Activated naive CD4-positive, alpha-beta T cell treated with anti-CD3 and anti-CD28 coated beads, Interleukin-2, amount 50 U/mL, for 72 hours (primary cell): ENCODE data around the gene ATP5ME. TPM values are rescaled to one million over a fixed set of nuclear protein-coding genes. Genes with fewer than 3 reads are reported as not detected.
A peak's percentile ranks its signal among the peaks of the same experiment; 100 is the strongest.
"Not testable (repeated sequence)": the region's sequence is repeated elsewhere in the genome, so short reads cannot be mapped to it uniquely, and the experiment has no call there.

Experiments used
- ATAC-seq, 2 donors: fragments of 150-1000 bp; cut with Tn5 transposase; 2 replicates each; pipeline ENCODE4 v1.10.0; 2021; ENCODE audit warnings: mild to moderate bottlenecking in 2 of 2, moderate library complexity in 2 of 2
- DNase-seq, 2 donors: peaks; one replicate each; pipeline ENCODE4 v3.0.0; 2021 to 2022; ENCODE audit warnings: low spot score in 2 of 2
- H3K27ac Mint-ChIP-seq, 2 donors: one replicate each; pipeline ENCODE4 v1.8.0; 2022; ENCODE audit warnings: mild to moderate bottlenecking in 2 of 2, mixed read lengths in 2 of 2
- H3K36me3 Mint-ChIP-seq, 2 donors: one replicate each; pipeline ENCODE4 v1.8.0; 2022; ENCODE audit warnings: mixed read lengths in 2 of 2
- H3K9me3 Mint-ChIP-seq, 2 donors: one replicate each; pipeline ENCODE4 v1.8.0; 2022; ENCODE audit warnings: mixed read lengths in 2 of 2
- total RNA-seq, 2 donors: library from RNA; stranded (reverse); gene quantifications; one replicate each; pipeline ENCODE4 v1.2.3, GENCODE V29; 2022

Gene ATP5ME
- total RNA-seq, 2 donors from 2014 or later: 131 to 221 TPM

GRCh38 chr4:680091-680490 is 6.0 kb upstream of the ATP5ME start:
- Mint-ChIP-seq H3K9me3 (no peaks in the 10 kb centered on the region), H3K36me3 (no peaks in the 10 kb centered on the region), H3K27ac (peak overlapping the region in 1 of 2 donors; percentile 40)
- ATAC-seq (no peak), DNase-seq (no peak)

GRCh38 chr4:679629-680028 is 5.6 kb upstream of the ATP5ME start:
- no peaks in the 10 kb centered on the region for H3K36me3 Mint-ChIP-seq
- H3K9me3 Mint-ChIP-seq: no peaks in the 10 kb centered on the region
- no peak overlapping the region for H3K27ac Mint-ChIP-seq
- ATAC-seq (no peak), DNase-seq (no peak)

- no peaks in the 10 kb centered on the region for H3K9me3 Mint-ChIP-seq
- no peaks in the 10 kb centered on the region for H3K36me3 Mint-ChIP-seq
- DNase-seq (no peak), ATAC-seq (no peak)
- H3K27ac Mint-ChIP-seq: no peak overlapping the region
These were observed 5.0 kb upstream of the ATP5ME start for GRCh38 chr4:679104-679481.

GRCh38 chr4:678331-679103 is 4.4 kb upstream of the ATP5ME start:
- no peaks in the 10 kb centered on the region for H3K9me3 Mint-ChIP-seq
- DNase-seq (no peak), ATAC-seq (no peak)
- H3K27ac Mint-ChIP-seq: no peak overlapping the region
- H3K36me3 Mint-ChIP-seq: peaks cover 1% of the 10 kb centered on the region in 2 donors

- Mint-ChIP-seq H3K36me3 (peaks cover 8 to 10% of the 10 kb centered on the region in 2 donors), H3K9me3 (no peaks in the 10 kb centered on the region), H3K27ac (no peak overlapping the region)
- DNase-seq: no peak
- no peak for ATAC-seq
These were observed 3.6 kb upstream of the ATP5ME start for GRCh38 chr4:677431-678293.

- no peak for ATAC-seq
- Mint-ChIP-seq H3K36me3 (peaks cover 8 to 16% of the 10 kb centered on the region in 2 donors), H3K9me3 (no peaks in the 10 kb centered on the region), H3K27ac (no peak overlapping the region)
- no peak for DNase-seq
These were observed 2.8 kb upstream of the ATP5ME start for GRCh38 chr4:676871-677235.

- DNase-seq: no peak
- no peak overlapping the region for H3K27ac Mint-ChIP-seq
- ATAC-seq: no peak
- peaks cover 12 to 16% of the 10 kb centered on the region in 2 donors for H3K36me3 Mint-ChIP-seq
- H3K9me3 Mint-ChIP-seq: no peaks in the 10 kb centered on the region
These were observed 2.1 kb upstream of the ATP5ME start for GRCh38 chr4:675980-676870.

GRCh38 chr4:675036-675882 is 1.2 kb upstream of the ATP5ME start:
- DNase-seq: no peak
- ATAC-seq: peak in 1 of 2 donors; percentile 5
- no peaks in the 10 kb centered on the region for H3K9me3 Mint-ChIP-seq
- peak overlapping the region; percentile 81 to 90 for H3K27ac Mint-ChIP-seq
- H3K36me3 Mint-ChIP-seq: peaks cover 16 to 21% of the 10 kb centered on the region in 2 donors

GRCh38 chr4:673349-674091 is 556 bp downstream of the ATP5ME start:
- Mint-ChIP-seq H3K36me3 (peaks cover 16 to 21% of the 10 kb centered on the region in 2 donors), H3K27ac (peak overlapping the region; percentile 90 to 94), H3K9me3 (no peaks in the 10 kb centered on the region)
- DNase-seq (no peak), ATAC-seq (peak in 1 of 2 donors; percentile 13)

GRCh38 chr4:671769-672168 is 2.3 kb downstream of the ATP5ME start:
- DNase-seq (no peak), ATAC-seq (no peak)
- H3K27ac Mint-ChIP-seq: no peak overlapping the region
- H3K9me3 Mint-ChIP-seq: no peaks in the 10 kb centered on the region
- H3K36me3 Mint-ChIP-seq: peaks cover 16 to 21% of the 10 kb centered on the region in 2 donors

- peaks cover 16 to 21% of the 10 kb centered on the region in 2 donors for H3K36me3 Mint-ChIP-seq
- not testable (repeated sequence) for DNase-seq, ATAC-seq, H3K27ac Mint-ChIP-seq, H3K9me3 Mint-ChIP-seq
These were observed 4.1 kb downstream of the ATP5ME start for GRCh38 chr4:669806-670559.

GRCh38 chr4:668219-668618 is 5.9 kb downstream of the ATP5ME start:
- DNase-seq, H3K27ac Mint-ChIP-seq, H3K9me3 Mint-ChIP-seq, ATAC-seq: not testable (repeated sequence)
- peaks cover 12 to 17% of the 10 kb centered on the region in 2 donors for H3K36me3 Mint-ChIP-seq

- peaks cover 5 to 13% of the 10 kb centered on the region in 2 donors for H3K36me3 Mint-ChIP-seq
- ATAC-seq (no peak), DNase-seq (no peak)
- H3K9me3 Mint-ChIP-seq: no peaks in the 10 kb centered on the region
- H3K27ac Mint-ChIP-seq: no peak overlapping the region
These were observed 6.5 kb downstream of the ATP5ME start for GRCh38 chr4:667545-667925.

GRCh38 chr4:666822-667544 is 7.1 kb downstream of the ATP5ME start:
- Mint-ChIP-seq H3K27ac (no peak overlapping the region), H3K9me3 (no peaks in the 10 kb centered on the region), H3K36me3 (peaks cover 4 to 13% of the 10 kb centered on the region in 2 donors)
- DNase-seq (no peak), ATAC-seq (no peak)
